GM21390 (cell line): ENCODE results near the gene TINCR.

Experiments
- ATAC-seq: cut with Tn5 transposase; IDR thresholded peaks from one replicate; pipeline ENCODE4 v1.9.1; 2021; ENCODE audit not compliant: unreplicated experiment

Gene TINCR

DNA sequence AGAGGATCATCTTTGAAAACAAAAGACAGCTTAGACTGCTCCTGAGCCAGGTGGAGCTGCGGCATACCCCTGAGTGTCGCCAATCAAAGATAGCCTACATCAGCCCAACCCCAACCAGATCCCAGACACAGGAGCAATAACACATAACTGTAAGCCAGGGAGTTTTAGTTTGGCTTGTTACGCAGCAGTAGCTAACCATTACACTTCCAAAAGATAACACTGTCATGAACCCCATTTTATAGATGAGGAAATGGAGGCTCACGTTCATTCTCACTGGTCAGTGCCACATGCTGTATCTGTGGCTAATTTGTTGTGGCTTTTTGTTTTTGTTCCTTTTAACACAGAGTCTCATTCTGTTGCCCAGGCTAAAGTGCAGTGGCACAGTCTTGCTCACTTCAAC is 47.3 kb downstream of the TINCR start:
- ATAC-seq: no peak

DNA sequence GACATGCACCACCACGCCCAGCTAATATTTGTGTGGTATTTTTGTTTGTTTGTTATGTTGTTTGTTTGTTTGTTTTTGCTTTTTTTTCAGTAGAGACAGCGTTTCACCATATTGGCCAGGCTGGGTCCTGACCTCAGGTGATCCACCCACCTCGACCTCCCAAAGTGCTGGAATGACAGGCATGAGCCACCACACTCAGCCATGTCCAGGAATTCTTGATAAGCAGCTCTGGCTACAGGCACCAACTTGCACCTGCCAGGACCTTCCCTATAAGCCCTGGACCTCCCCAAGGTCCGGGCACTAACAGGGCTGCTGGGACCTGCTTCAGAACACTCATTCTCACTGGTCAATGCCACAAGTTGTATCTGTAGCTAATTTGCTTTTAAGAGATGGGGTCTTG is 48.7 kb downstream of the TINCR start:
- ATAC-seq: no peak

GRCh38 chr19:5515737-5516136 is 52.0 kb downstream of the TINCR start:
- ATAC-seq: no peak

DNA sequence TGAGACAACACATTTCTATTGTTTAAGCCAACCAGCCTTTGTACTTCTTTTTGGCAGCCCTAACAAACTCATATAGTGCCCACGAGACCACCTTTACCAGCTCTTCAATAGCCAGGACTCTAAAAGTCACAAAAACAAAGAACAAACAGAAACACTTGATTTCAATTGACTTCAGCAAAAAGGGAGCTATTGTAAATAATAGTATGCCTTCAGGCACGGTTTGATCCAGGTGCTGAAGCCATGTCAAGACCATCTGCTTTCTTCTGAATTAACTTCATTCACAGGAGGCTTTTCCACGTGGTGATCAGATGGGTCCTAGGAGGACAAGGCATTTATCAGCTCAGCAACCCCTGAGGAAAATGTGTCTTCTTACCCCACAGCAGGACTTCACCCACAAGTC is 53.8 kb downstream of the TINCR start:
- ATAC-seq: no peak

GRCh38 chr19:5512715-5513114 is 55.0 kb downstream of the TINCR start:
- no peak for ATAC-seq
